Activated gamma-delta T cell (primary cell): ENCODE results near the gene TIGAR.

Source experiments
- DNase-seq: peaks from one replicate; lab custom pipeline; 2025; lab: John Stamatoyannopoulos, UW

The TIGAR gene

DNA sequence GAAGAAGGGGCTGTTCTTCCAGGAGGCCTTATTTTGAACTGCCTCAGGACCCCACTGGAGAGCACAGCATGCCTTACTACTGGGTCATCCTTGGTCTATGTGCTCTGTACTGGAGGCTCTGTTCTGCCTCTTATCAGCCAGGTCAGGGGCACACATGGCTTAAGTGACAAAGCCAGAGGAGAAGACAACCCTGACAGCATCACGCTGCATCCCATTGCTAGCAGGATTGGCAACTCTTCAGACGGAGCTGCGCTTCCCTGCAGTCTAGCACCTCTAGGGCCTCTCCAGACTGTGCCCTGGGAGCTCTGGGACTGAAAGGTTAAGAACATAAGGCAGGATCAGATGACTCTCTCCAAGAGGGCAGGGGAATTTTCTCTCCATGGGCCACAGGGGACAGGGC, 17.3 kb upstream of the TIGAR start:
- no peak for DNase-seq

DNA sequence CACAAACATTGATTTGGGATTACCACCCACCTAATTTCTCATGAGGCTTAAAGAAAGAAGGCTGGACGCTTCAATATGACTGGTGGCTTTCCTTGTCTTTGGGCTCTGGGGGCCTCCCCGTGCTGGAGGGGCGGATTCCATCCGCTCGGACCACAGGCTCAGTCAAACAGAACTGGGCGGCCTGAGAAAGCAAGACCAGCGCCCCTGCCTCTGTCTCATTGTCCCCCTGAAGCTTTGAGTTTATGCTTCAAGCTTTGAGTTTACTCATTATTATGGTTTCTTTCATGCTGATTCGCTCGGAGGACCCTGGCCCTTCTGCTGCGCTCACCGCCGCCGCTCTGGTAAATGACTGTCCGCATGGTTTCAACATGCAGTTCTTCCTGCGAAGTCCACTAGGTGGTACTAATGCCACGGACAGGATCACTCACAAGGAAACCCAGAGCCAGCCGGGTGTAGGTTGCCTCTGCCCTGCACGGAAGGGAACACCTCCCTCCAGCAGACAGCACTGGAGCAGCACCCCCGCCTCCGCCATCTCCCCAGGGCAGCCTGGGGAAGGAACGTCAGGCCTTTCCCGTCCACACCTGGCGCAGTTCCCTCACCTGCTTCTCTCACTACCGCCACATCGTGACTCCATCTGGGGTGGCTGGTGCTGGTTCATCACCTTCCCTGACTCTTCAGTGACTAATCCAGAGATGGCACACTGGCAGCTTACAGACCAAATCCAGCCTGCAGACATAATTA, 13.2 kb upstream of the TIGAR start:
- no peak for DNase-seq

DNA sequence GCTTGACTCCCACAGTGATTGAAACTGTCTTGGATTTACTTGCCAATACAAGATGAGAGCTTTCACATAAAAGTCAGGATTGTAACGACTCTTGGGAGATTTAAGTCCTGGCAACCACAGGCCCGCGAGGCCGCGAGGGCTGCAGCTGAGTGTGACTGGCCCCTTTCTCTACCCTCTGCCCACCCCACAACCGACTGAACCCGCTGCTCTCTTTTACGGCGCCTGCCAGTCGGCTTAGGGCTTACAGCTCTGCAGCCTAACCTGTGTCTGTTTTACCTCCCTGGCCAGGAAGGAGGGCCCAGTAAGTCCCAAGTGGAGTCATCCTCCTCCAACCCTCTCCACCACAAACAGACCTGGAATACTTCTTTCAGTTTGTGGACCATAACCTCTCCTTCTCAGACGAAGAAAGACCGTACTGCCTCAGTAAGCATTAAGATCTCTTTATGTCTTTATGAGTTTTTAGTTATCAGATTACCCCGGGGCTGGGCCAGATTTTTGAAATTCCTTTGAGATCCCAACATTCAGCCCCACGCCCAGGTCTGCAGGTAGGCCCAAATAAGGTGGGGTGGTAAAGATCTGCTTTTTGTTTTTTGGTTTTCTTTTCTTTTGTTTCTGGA, 12.6 kb upstream of the TIGAR start:
- DNase-seq, result no peak

DNA sequence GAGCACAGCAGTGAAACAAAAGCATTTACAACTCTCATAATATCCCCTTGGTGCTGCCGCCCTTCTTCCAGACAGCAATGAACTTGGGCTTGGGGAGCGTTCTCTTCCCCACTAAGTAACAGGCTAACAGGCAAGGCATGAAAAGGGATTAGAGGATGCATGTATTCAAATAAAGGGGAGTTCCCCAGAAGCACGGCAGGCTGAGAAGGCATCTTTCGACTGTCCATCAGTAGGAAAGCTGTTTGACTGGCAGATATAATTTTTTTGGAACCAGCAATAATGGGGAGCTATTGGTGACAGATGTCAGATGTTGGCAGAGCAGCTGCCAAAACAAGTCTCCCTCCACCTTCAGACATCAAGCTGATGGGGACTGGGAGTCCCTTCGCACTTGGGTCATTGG, 9.2 kb upstream of the TIGAR start:
- DNase-seq, result no peak

GRCh38 chr12:4312251-4312650, 8.8 kb upstream of the TIGAR start:
- no peak for DNase-seq

DNA sequence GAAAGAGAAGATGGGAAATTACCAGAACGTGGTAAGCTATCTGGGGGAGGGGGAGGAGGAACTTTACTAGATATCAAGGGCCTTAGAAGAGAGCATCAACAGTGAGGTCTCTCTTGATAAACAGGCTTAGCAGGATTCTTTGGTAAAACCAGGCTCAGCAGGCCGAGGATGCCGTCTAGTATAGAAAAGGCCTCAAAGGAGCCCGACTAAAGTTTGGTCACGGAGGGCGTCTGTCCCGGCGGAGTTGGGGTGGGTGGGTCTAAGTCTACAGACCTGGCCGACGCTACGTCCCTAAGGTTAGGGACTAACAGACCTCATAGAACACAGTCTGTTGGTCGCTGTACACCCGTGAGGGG, 538 bp upstream of the TIGAR start:
- DNase-seq, result no peak

DNA sequence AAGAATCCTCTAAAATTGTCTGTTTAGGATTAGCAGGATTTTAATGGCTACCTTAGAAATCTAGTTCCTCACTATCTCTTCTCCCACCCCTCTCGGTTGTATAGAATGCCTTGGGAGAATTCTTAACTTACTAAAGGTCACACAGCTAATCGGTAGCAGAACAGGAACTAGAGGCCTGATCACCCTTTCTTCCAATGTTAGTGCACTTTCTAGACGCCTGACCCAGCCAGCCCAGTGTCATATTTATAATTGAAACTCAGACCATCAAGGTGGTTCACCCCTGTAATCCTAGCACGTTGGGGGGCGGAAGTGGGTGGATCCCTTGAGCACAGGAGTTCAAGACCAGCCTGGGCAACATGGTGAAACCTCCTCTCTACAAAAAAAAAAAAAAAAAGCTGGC, 1.7 kb downstream of the TIGAR start:
- DNase-seq, result no peak

DNA sequence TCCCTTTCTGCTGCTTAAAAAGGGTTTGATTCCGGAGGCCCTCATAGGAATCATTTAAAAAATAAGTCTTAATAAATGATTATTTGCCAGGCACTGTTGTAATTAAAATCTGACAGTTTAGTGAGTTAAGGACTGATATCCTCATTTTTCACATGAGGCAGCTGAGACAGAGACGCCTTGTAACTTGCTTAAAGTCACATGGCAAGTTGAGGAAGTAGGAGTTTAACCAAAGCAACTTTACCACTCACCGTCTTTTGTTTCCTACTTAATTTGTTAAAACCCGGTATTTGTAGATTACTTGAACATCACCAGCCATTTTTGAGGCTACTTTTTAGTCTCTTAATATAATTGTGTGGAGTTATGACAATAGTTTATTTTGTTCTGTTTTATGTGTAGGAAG, 2.4 kb downstream of the TIGAR start:
- DNase-seq, result no peak

- DNase-seq, result no peak
Observed at GRCh38 chr12:4324366-4324765, 3.4 kb downstream of the TIGAR start.

GRCh38 chr12:4325966-4326365, 5.0 kb downstream of the TIGAR start:
- no peak for DNase-seq

DNA sequence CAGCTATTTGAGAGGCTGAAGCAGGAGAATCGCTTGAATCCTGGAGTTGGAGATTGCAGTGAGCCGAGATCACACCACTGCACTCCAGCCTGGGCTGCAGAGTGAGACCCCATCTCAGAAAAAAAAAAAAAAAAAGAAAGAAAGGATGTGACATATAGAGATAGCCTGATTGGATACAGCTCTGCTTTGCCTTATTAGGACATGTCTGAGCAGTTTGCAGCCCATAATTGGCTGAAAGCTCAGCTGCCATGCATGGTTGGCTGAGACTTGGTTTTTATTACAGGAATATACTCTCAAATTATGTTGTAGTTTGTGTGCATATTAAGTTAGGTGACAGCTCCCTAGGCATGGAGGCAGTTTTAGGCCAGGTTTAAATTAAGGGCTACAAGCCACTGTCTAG, 6.3 kb downstream of the TIGAR start:
- DNase-seq, result no peak

DNA sequence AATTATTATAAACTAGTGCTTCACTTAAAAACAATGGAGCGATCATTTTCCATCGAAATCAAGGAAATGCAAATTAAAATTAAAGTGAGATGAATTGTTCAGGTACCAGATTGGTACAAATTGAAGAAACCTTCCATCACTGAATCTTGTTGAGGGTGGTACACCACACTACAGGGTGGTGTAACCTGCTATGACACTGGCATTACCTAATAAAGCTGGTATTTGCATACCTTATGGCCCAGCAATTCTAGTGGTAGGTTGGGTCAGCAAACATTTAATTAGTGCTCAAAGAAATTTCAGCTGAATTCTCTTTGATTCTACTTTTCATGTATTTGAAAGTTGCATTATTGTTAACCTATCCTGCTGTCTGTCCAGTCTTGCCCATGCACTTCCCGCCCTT, 9.2 kb downstream of the TIGAR start:
- DNase-seq, result no peak

DNA sequence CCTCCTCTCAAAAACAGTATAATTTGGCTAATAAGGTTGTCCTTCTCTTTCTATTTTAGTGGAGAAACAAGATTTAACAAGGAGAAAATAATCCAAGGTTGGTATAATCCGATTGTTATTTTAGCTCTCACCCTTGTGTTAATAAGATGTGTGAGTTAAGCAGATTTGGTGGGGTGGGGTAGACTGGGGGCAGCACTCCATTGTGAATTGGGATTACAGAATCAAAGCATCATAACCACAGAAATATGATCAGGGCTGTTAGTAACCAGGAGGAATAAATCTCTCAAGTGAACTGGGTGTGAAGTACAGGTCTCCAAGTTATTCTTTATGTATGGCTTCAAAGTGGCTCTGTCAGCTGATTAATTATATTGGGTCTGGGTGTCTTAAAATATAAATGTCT, 10.2 kb downstream of the TIGAR start:
- no peak for DNase-seq

DNA sequence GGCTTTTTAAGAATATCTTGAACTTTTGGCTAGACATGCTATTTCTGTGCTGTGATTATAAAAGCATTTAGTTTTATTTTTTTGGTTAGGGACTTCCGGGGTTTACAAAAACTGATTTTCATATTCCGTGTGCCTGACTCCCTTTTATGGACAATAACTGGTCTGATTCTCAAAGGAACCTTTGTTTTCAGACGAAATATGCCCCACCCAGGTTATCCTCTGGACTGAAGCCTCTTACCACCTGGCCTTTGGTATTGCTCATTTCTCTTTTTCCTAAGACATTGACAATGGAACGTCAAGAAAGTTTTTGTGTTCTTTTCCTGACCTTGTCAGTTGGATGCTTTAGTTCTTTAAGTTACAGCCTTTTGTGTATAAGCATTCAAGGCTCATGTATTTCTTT, 10.8 kb downstream of the TIGAR start:
- DNase-seq, result no peak

- DNase-seq, result no peak
Observed at GRCh38 chr12:4346931-4347330, 25.9 kb downstream of the TIGAR start.

- no peak for DNase-seq
Observed at GRCh38 chr12:4353785-4354208, 32.8 kb downstream of the TIGAR start.

DNA sequence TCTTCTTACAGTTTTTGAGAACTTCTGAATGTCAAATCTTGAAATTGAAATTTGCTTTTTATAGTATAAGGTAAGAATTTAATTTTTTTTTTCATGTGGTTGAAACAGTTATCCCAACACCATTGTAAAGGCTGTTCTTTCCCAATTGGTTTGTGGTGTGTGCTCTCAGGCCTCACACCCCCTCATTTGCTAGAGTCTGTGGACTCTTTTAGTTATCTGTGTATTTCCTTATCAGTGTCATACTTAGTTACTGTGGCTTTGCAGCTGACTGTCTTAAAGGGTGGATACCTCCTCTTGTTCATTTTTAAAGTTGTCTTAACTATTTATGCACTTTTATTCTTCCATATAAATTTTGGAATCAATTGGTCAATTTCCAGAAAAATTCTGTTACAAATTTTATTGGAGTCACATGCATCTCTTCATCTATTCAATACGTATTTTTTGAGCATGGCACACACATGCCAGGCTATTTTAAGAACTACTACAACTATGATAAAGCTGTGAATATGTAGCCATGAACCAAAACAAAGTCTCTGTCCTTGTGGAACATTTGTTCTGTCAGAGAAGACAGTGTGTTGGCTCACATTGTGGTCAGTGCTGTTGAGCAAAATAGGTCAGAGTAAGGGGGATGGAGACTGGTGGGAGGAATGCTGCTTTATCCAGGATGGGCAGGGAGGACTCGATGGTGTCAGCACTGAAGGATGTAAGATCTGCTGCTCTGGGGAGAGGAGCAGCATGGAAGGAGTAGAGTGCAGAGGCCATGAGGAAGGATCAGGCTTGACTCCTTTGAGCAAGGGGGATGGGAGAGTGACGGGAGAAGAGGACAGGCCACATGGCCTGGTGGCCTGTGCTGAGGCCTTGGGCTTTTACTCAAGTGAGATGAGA, 34.4 kb downstream of the TIGAR start:
- DNase-seq, result no peak

DNA sequence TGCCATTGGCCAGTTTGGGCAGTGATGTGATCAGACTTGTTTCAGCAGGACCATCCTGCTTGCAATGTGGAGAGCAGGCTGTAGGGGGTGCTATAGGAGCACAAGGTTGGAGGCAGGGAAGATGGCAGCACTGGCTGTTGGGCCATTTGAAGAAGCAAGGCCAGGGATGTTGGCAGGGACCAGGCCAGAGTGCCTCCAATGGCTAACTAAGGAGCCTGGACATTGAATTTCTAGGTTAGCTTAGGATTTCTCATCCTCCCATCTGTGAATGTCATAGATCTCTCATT, 35.0 kb downstream of the TIGAR start:
- no peak for DNase-seq

DNA sequence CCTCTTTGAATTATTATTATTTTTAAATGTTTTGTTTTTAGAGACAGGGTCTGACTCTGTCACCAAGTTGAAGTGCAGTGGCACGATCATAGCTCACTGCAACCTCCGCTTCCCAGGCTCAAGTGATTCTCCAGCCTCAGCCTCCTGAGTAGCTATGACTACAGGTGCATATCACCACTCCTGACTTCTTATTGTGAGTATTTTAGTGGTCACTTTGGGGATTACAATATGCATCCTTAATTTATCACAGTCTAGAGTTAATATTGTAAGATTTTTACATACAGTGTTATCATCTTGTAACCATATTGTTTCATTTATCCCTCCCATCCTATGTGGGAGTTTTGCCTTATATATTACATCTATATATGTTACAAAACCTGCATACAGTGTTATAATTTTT, 45.1 kb downstream of the TIGAR start:
- DNase-seq, result no peak

DNA sequence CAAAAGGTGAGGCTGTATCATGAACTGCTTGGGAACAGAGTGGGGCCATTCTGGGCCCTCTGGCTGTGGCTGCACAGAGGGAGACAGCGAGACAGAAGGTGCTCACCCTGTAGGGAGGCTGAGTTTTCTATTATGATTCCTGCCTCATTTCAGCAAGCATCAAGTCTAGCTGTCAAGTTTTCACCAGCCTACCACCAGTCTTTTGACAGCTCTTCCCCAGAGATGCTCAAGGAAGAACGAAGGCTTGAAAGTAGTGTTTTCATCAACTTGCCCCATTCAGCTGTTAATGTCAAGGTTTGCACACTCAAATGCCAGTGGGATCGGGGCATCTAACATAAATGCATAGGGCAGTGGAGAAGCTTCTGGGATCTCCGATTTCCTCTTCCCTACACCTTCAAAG, 48.5 kb downstream of the TIGAR start:
- no peak for DNase-seq

DNA sequence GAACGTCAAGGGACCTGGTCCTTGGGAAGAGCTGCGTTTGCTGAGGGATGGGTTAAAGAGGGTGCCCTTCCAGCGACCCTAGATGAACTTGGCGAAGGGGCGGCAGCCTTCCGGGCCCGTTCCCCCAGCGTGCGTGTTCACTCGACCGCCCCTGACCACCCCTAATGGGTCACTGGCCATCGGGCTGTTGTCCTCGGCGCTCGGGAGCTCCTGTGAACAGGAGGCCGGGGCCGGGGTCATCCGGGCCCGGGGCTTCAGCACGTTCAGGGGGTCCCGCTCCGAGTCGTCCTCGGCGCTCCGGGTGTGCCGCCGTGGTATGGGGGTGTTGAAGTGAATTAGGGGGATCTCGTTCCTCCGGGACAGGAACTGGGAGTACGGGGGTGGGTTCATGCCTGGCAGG, 49.3 kb downstream of the TIGAR start:
- DNase-seq, result no peak

- DNase-seq, result no peak
Observed at GRCh38 chr12:4372653-4373052, 51.6 kb downstream of the TIGAR start.

GRCh38 chr12:4375449-4375848, 54.4 kb downstream of the TIGAR start:
- no peak for DNase-seq
